OCI-LY7 (cell line): ENCODE data around the gene CSRP3. TPM values are rescaled to one million over a fixed set of nuclear protein-coding genes. Genes with fewer than 3 reads are reported as not detected.

Source experiments
- BruUV-seq: library from RNA; stranded (reverse); fragments of 400-500 nt; replicated peaks from 2 replicates; lab custom pipeline; 2021; lab: Mats Ljungman, UMichigan
- CTCF ChIA-PET: fragments of 300-600 bp; sonication (Branson Sonifier 250); formaldehyde crosslinking; loops from one replicate; lab custom pipeline; 2022; ENCODE audit warnings: antibody characterized with exemption; ENCODE audit not compliant: unreplicated experiment; lab: Charles Lee
- POLR2A ChIA-PET: fragments of 300-600 bp; sonication (Branson Sonifier 250); formaldehyde crosslinking; loops from one replicate; lab custom pipeline; 2022; ENCODE audit warnings: antibody characterized with exemption; lab: Charles Lee
- DNase-seq: peaks from one replicate; pipeline ENCODE4 v3.0.0-alpha.2; 2015; ENCODE audit warnings: low spot score
- H2AFZ ChIP-seq: fragments of 200-600 bp; sonication (generic), shearing (Covaris generic); 2 replicates; pipeline ENCODE4 v1.6.1; 2014; ENCODE audit warnings: mild to moderate bottlenecking, antibody characterized with exemption, low read length, moderate library complexity
- H3K27ac ChIP-seq: fragments of 200-600 bp; sonication (generic); 2 replicates; pipeline ENCODE4 v1.5.1; 2014; ENCODE audit warnings: mixed run types, low read depth, mild to moderate bottlenecking, moderate library complexity, low read length, inconsistent platforms; ENCODE audit not compliant: poor library complexity, severe bottlenecking
- H3K36me3 ChIP-seq: fragments of 200-600 bp; sonication (generic); 2 replicates; pipeline ENCODE4 v1.6.1; 2014; ENCODE audit warnings: mild to moderate bottlenecking, antibody characterized with exemption, low read length, moderate library complexity, mixed read lengths; ENCODE audit not compliant: insufficient read depth
- H3K4me1 ChIP-seq: fragments of 200-600 bp; sonication (generic); 2 replicates; pipeline ENCODE4 v1.5.1; 2014; ENCODE audit warnings: mild to moderate bottlenecking, low read length; ENCODE audit not compliant: insufficient read depth, poor library complexity, severe bottlenecking
- H3K4me2 ChIP-seq: fragments of 200-600 bp; sonication (generic); 2 replicates; pipeline ENCODE4 v1.6.1; 2014; ENCODE audit warnings: mild to moderate bottlenecking, low read length
- H3K4me3 ChIP-seq: fragments of 200-600 bp; sonication (generic); 2 replicates; pipeline ENCODE4 v1.5.1; 2014; ENCODE audit warnings: mild to moderate bottlenecking, low read depth, low read length; ENCODE audit not compliant: poor library complexity, severe bottlenecking
- H3K79me2 ChIP-seq: fragments of 200-600 bp; sonication (generic); 2 replicates; pipeline ENCODE4 v1.6.1; 2016; ENCODE audit warnings: low read depth, mild to moderate bottlenecking, low read length, moderate library complexity, mixed read lengths; ENCODE audit not compliant: insufficient read depth
- H3K9me2 ChIP-seq: fragments of 200-600 bp; sonication (generic); 2 replicates; pipeline ENCODE4 v1.6.1; 2016; ENCODE audit warnings: mild to moderate bottlenecking, low read length, mixed read lengths; ENCODE audit not compliant: insufficient read depth
- H3K9me3 ChIP-seq: fragments of 200-600 bp; sonication (generic); 2 replicates; pipeline ENCODE4 v1.6.1; 2014; ENCODE audit warnings: mild to moderate bottlenecking, mixed run types, low read length, mixed read lengths
- H4K20me1 ChIP-seq: fragments of 200-600 bp; sonication (generic); 2 replicates; pipeline ENCODE4 v1.6.1; 2014; ENCODE audit warnings: mild to moderate bottlenecking, antibody characterized with exemption, low read length, moderate library complexity, mixed read lengths; ENCODE audit not compliant: insufficient read depth
- CTCF ChIP-seq: fragments of 200-600 bp; sonication (generic); conservative IDR thresholded peaks from 2 replicates; pipeline ENCODE4 v1.5.1; 2014; ENCODE audit warnings: mild to moderate bottlenecking, antibody characterized with exemption, low read length, moderate library complexity, mixed read lengths
- EZH2phosphoT487 ChIP-seq: fragments of 200-600 bp; sonication (generic); IDR thresholded peaks from 2 replicates; pipeline ENCODE4 v1.6.1; 2018; ENCODE audit warnings: low read depth, borderline replicate concordance, mild to moderate bottlenecking, mixed run types, antibody characterized with exemption, low read length, moderate library complexity, mixed read lengths
- intact Hi-C: fragments of 100-400 bp; cut with micrococcal nuclease; formaldehyde crosslinking; loops from one replicate; pipeline ENCODE4 v1.10.0; 2022; ENCODE audit not compliant: unreplicated experiment
- total RNA-seq, 2 experiments: library from RNA; depleted of rRNA in 1 of 2; stranded (reverse); fragments of >200 nt in 1 of 2; shearing (Covaris generic) in 1 of 2; gene quantifications; 2 replicates each; pipeline ENCODE4 v1.2.3, GENCODE V29; 2014 to 2022

Gene CSRP3
- total RNA-seq, 2 experiments from 2014 or later, result not detected

- peaks cover 33% of the 10 kb centered on the region for H3K36me3 ChIP-seq
- intact Hi-C loops, result no loop called here
- no TSS peak for BruUV-seq
- no peak overlapping the region for H3K27ac ChIP-seq
- peaks cover 22% of the 10 kb centered on the region; the same call in 1 of the 2 replicates for H3K79me2 ChIP-seq
- no peaks in the 10 kb centered on the region for H4K20me1 ChIP-seq
- ChIA-PET POLR2A (interaction anchor here (0.7 to 1.0 kb wide), 2 partner anchors 11 to 867 kb away, joined by 3 to 5 read pairs; no protein-coding TSS in a partner anchor), CTCF (no interaction called here)
- 0 out of 2 replicates have a peak, but pooled peaks cover 4% of the 10 kb centered on the region for H3K9me3 ChIP-seq
- TF ChIP-seq EZH2phosphoT487 (no peak), CTCF (no peak)
- DNase-seq, result no peak
- H2AFZ ChIP-seq, result no peak overlapping the region
- H3K9me2 ChIP-seq, result no peaks in the 10 kb centered on the region
- H3K4me3 ChIP-seq, result no peak overlapping the region
- no peaks in the 10 kb centered on the region for H3K4me1 ChIP-seq
- H3K4me2 ChIP-seq, result no peak overlapping the region
Observed at GRCh38 chr11:19134004-19134403, 67.8 kb downstream of the CSRP3 start.

Other genes starting within 250 kb of the CSRP3 start
- gene MRGPRX2, start 141.3 kb downstream of the CSRP3 start, total RNA-seq (2014; rRNA removed; shearing (Covaris generic)), result not detected in 2 replicates
- gene MRGPRX2, start 141.3 kb downstream of the CSRP3 start, total RNA-seq (2022), result not detected in 2 replicates
- 23.3 and 25.0 TPM in 2 replicates for gene ZDHHC13, start 84.8 kb downstream of the CSRP3 start, total RNA-seq (2014; rRNA removed; shearing (Covaris generic))
- gene ZDHHC13, start 84.8 kb downstream of the CSRP3 start, total RNA-seq (2022), result 26.1 and 28.1 TPM in 2 replicates
- 29.3 and 46.0 TPM in 2 replicates for gene E2F8, start 39.0 kb upstream of the CSRP3 start, total RNA-seq (2014; rRNA removed; shearing (Covaris generic))
- 55.7 and 75.2 TPM in 2 replicates for gene E2F8, start 39.0 kb upstream of the CSRP3 start, total RNA-seq (2022)